Astrocyte of the cerebellum (primary cell): ENCODE measurements around the gene LRRC45.

Experiments
- DNase-seq: peaks from one replicate; pipeline ENCODE4 v3.0.0-alpha.2; 2011; ENCODE audit warnings: low read depth
- H3K4me3 ChIP-seq: 2 replicates; pipeline ENCODE4 v1.5.1; 2011; ENCODE audit warnings: mild to moderate bottlenecking, low read depth, low read length, moderate library complexity
- in situ Hi-C: cut with HindIII; loops from 2 replicates; pipeline ENCODE4 v1.10.0; 2017; ENCODE audit warnings: low sequenced_read_pairs
- TF ChIP-seq, protein P1 (sequence below): IDR thresholded peaks from 2 replicates; pipeline ENCODE4 v1.5.1; 2012; ENCODE audit warnings: low read length, low read depth, moderate library complexity, mild to moderate bottlenecking; ENCODE audit errors: missing control alignments

Gene LRRC45

DNA sequence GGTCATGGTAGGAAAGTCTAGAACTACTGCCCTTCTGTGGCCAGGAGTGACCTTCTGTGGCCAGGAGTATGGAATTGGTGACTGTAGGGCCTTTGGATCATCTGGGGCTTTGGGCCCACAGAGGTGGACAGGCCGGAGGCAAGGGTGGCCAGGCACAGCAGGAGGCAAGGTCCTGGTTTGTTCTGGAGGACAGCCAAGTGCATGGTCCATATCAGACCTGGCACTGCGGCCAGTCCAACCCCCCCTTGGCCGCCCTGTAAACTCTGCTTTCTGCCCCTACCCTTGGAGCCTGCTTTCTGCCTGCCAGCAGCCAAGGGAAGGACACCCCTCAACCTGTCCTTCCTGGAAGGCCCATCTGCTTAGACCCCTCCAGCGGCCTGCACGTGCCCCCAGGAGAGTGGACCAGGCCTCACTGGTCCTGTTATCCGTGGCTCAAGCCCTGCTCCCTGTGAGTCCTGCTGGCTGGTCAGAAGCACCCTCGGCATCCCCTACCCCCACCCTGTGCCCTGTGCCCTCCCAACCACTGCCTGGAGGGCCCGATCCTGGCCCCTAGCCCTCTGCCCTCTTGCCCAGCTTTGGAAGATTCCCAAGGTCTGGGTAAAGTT lies 16.7 kb downstream of the LRRC45 start:
- H3K4me3 ChIP-seq = no peak overlapping the region
- no peak for DNase-seq
- in situ Hi-C loops = loop anchor here (10.0 kb wide), 2 partner anchors 65 to 95 kb away; partner anchors contain the start of gene ASPSCR1
- TF ChIP-seq, protein P1, sequence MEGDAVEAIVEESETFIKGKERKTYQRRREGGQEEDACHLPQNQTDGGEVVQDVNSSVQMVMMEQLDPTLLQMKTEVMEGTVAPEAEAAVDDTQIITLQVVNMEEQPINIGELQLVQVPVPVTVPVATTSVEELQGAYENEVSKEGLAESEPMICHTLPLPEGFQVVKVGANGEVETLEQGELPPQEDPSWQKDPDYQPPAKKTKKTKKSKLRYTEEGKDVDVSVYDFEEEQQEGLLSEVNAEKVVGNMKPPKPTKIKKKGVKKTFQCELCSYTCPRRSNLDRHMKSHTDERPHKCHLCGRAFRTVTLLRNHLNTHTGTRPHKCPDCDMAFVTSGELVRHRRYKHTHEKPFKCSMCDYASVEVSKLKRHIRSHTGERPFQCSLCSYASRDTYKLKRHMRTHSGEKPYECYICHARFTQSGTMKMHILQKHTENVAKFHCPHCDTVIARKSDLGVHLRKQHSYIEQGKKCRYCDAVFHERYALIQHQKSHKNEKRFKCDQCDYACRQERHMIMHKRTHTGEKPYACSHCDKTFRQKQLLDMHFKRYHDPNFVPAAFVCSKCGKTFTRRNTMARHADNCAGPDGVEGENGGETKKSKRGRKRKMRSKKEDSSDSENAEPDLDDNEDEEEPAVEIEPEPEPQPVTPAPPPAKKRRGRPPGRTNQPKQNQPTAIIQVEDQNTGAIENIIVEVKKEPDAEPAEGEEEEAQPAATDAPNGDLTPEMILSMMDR = no peak

DNA sequence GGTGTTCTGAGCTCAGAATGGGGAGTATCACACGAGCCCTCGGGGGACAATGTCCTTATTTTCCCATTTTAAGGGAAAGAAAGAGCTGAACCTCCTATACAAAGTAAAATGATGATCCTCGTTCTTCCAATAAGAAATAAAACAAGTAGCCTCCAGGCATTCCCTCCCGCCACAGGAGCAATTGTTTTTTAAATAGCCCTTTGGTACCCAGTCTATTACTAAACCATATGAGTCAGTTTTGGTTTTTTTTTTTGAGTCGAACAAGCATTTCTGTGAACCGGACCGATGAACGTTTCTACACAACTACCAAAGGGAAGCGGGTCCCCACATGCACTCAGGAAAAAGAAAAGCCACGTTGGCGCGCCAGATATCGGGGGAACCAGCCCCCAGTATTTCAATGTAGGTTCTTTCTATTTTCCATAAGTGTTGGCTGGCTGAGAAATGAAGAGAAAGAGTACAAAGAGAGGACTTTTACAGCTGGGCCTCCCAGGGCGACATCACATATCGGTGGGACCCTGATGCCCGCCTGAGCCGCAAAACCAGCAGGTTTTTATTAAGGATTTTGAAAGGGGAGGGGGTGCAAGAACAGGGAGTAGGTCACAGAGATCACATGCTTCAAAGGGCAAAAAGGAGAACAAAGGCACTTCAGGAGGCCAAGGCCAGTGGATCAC lies 18.2 kb downstream of the LRRC45 start:
- in situ Hi-C loops = no loop called here
- TF ChIP-seq, protein P1 = no peak
- no peak for DNase-seq
- no peak overlapping the region for H3K4me3 ChIP-seq

DNA sequence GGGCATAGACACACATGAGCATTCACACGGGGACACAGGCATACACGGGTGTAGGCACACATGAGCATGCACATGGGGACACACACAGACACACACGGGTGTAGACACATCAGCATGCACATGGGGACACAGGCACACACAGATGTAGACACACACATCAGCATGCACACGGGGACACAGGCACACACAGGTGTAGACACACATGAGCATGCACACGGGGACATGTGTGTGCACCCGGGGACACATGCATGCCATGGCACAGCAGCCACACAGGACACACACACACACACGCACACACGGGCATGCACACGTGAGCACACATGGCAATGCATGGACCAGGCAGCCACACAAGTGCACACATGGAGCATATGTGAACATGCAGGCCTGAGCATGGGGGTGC lies 19.5 kb downstream of the LRRC45 start:
- in situ Hi-C loops = no loop called here
- TF ChIP-seq, protein P1 = no peak
- no peak overlapping the region for H3K4me3 ChIP-seq
- no peak for DNase-seq

DNA sequence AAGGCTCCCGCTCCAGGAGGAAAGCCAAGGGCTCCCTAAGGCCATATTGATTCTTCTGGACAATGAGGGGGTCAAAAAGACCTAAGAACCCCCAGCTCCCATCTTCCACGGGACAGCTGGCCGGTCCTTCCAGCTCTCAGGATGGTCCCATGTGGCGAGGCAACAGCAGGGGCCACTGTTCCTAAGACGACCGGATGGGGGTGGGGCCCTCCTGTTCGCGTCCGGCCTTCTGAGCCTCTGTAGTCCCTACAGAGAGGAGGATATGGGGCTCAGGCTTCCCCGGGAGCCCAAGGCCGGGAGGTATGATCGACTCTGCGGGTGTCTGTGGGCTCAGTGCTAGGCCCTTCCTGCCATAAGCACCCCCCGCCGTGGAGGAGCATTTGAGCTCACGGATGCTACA lies 20.4 kb downstream of the LRRC45 start:
- in situ Hi-C loops = no loop called here
- DNase-seq = no peak
- H3K4me3 ChIP-seq = no peak overlapping the region
- TF ChIP-seq, protein P1 = no peak

DNA sequence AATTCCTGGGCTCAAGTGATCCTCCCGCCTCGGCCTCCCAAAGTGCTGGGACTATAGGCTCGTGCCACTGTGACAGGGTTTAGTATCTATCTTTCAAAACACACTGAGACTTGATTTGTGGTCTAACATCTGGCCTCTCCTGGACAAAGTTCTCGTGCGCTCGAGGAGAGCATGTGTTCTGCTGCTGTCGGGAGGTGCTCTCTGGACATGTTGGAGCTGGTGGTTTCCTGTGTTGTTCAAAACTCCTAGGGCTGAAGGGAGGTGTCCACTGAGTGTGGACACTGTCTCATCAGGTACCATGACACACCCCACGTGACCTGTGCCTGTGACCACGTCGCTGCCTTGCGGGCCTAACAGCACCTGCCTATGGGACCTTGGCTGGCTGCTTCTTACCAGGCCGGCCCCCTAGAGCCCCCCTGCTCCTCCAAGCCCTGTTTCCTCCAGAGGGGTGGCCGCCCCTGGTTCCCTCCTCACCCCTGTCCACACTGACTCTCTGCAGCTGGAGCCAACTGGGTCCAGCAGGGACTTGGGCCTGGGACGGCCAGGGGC lies 22.9 kb downstream of the LRRC45 start:
- no peak overlapping the region for H3K4me3 ChIP-seq
- in situ Hi-C loops = no loop called here
- no peak for DNase-seq
- TF ChIP-seq, protein P1 = no peak

DNA sequence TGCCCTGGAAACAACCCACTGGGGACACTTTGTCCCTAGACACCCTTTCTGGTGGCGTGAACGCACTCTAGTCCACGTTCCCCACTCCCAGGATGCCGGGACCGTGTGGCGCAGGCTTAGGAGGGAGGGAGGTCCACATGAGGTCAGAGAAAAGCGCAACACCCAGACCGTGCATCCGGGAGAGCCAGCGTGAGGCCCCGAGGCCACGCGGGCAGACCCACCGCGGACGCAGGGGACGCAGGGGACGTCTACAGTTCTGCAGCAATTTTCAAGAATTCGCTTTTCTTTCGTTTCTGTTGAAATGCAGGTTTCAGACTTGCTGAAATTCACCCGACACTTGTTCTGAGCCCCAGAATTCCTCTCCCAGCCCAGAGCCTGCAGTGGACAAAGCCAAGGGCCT lies 23.8 kb downstream of the LRRC45 start:
- in situ Hi-C loops = no loop called here
- DNase-seq = no peak
- no peak overlapping the region for H3K4me3 ChIP-seq
- TF ChIP-seq, protein P1 = no peak
